ENCODE results near the gene TMEM165.
"Not testable (repeated sequence)": the region's sequence is repeated elsewhere in the genome, so short reads cannot be mapped to it uniquely, and the experiment has no call there.

- TF ChIP-seq POLR2A, CTCF (IDR thresholded peaks at IDR 0.05): not testable (repeated sequence)
Observed at GRCh38 chr4:55353228-55353747, 42.5 kb upstream of the TMEM165 start.

Measured in adrenal gland (tissue), 5 donors.